Measurements from ENCODE around the gene RAD51C.

GRCh38 chr17:58702708-58703107 lies 10.3 kb downstream of the RAD51C start:
- TF ChIP-seq CTCF (IDR thresholded peaks at IDR 0.05) = no peak
- TF ChIP-seq ZFX (IDR thresholded peaks at IDR 0.05; ENCODE audit: borderline replicate concordance) = no peak

Measured in 22Rv1 (cell line).